SJCRH30 (cell line): Measurements from ENCODE around the gene SEMA6D. TPM values are rescaled to one million over a fixed set of nuclear protein-coding genes. Genes with fewer than 3 reads are reported as not detected.
A peak's percentile ranks its signal among the peaks of the same experiment; 100 is the strongest.

Experiments used
- DNase-seq, 2 experiments: peaks; one replicate each; pipeline ENCODE4 v3.0.0-alpha.2; 2015 to 2020
- H3K27ac ChIP-seq: fragments of 250-450 bp; sonication (Bioruptor Pico); 2 replicates; pipeline ENCODE4 v1.5.1; 2020; ENCODE audit warnings: mild to moderate bottlenecking, moderate library complexity
- H3K27me3 ChIP-seq: fragments of 250-450 bp; sonication (Bioruptor Pico); 2 replicates; pipeline ENCODE4 v1.5.1; 2020; ENCODE audit warnings: mild to moderate bottlenecking, moderate library complexity
- H3K36me3 ChIP-seq: fragments of 250-450 bp; sonication (Bioruptor Pico); 2 replicates; pipeline ENCODE4 v1.5.1; 2020; ENCODE audit warnings: mild to moderate bottlenecking, moderate library complexity
- H3K4me1 ChIP-seq: fragments of 250-450 bp; sonication (Bioruptor Pico); 2 replicates; pipeline ENCODE4 v1.5.1; 2020; ENCODE audit warnings: mild to moderate bottlenecking, moderate library complexity
- H3K4me3 ChIP-seq: fragments of 250-450 bp; sonication (Bioruptor Pico); 2 replicates; pipeline ENCODE4 v1.5.1; 2020; ENCODE audit warnings: mild to moderate bottlenecking, moderate library complexity
- H3K9me3 ChIP-seq: fragments of 250-450 bp; sonication (Bioruptor Pico); replicated peaks from 2 replicates; pipeline ENCODE4 v1.5.1; 2020; ENCODE audit warnings: mild to moderate bottlenecking, moderate library complexity
- total RNA-seq: library from RNA; depleted of rRNA; stranded (reverse); fragments of >200 nt; shearing (Covaris generic); gene quantifications from 2 replicates; pipeline ENCODE4 v1.2.3, GENCODE V29; 2014

The SEMA6D gene
- total RNA-seq, 1 experiment from 2014 or later = 0.71 TPM

GRCh38 chr15:47707391-47707790 lies 9.9 kb upstream of the SEMA6D start:
- no peaks in the 10 kb centered on the region; the same call in 1 of the 2 replicates for H3K27me3 ChIP-seq
- H3K27ac ChIP-seq = no peak overlapping the region
- H3K4me1 ChIP-seq = no peaks in the 10 kb centered on the region
- no peaks in the 10 kb centered on the region for H3K9me3 ChIP-seq
- H3K4me3 ChIP-seq = no peak overlapping the region
- H3K36me3 ChIP-seq = no peaks in the 10 kb centered on the region
- DNase-seq = no peak

GRCh38 chr15:47708161-47708980 lies 8.9 kb upstream of the SEMA6D start:
- H3K27me3 ChIP-seq = no peaks in the 10 kb centered on the region; the same call in 1 of the 2 replicates
- no peak overlapping the region for H3K27ac ChIP-seq

GRCh38 chr15:47711655-47712054 lies 5.7 kb upstream of the SEMA6D start:
- no peak overlapping the region for H3K4me3 ChIP-seq
- H3K27ac ChIP-seq = no peak overlapping the region
- H3K9me3 ChIP-seq = no peaks in the 10 kb centered on the region
- peaks cover 10% of the 10 kb centered on the region for H3K27me3 ChIP-seq
- H3K4me1 ChIP-seq = no peaks in the 10 kb centered on the region
- no peaks in the 10 kb centered on the region for H3K36me3 ChIP-seq
- peak; percentile 8 to 56 for DNase-seq

More at GRCh38 chr15:47708161-47708980, 8.9 kb upstream of the SEMA6D start:
- H3K36me3 ChIP-seq = no peaks in the 10 kb centered on the region
- no peaks in the 10 kb centered on the region for H3K4me1 ChIP-seq
- H3K4me3 ChIP-seq = no peak overlapping the region
- DNase-seq = no peak
- H3K9me3 ChIP-seq = no peaks in the 10 kb centered on the region

GRCh38 chr15:47715402-47715801 lies 1.9 kb upstream of the SEMA6D start:
- no peak overlapping the region for H3K27ac ChIP-seq
- no peaks in the 10 kb centered on the region for H3K4me1 ChIP-seq
- H3K9me3 ChIP-seq = no peaks in the 10 kb centered on the region
- no peak for DNase-seq
- peaks cover 27% of the 10 kb centered on the region for H3K27me3 ChIP-seq
- no peaks in the 10 kb centered on the region for H3K36me3 ChIP-seq
- no peak overlapping the region for H3K4me3 ChIP-seq

- no peaks in the 10 kb centered on the region for H3K4me1 ChIP-seq
- no peaks in the 10 kb centered on the region for H3K36me3 ChIP-seq
- no peak for DNase-seq
- no peak overlapping the region for H3K27ac ChIP-seq
- H3K9me3 ChIP-seq = no peaks in the 10 kb centered on the region
- peaks cover 28% of the 10 kb centered on the region for H3K27me3 ChIP-seq
- H3K4me3 ChIP-seq = no peak overlapping the region
Measured at GRCh38 chr15:47715856-47716445, 1.4 kb upstream of the SEMA6D start.

GRCh38 chr15:47716516-47716915 lies 789 bp upstream of the SEMA6D start:
- H3K4me3 ChIP-seq = no peak overlapping the region

GRCh38 chr15:47718497-47719437 lies 1.5 kb downstream of the SEMA6D start:
- no peak overlapping the region for H3K27ac ChIP-seq
- no peak for DNase-seq

More at GRCh38 chr15:47716516-47716915, 789 bp upstream of the SEMA6D start:
- Histone ChIP-seq H3K36me3 (no peaks in the 10 kb centered on the region), H3K4me1 (no peaks in the 10 kb centered on the region), H3K9me3 (no peaks in the 10 kb centered on the region), H3K27ac (no peak overlapping the region), H3K27me3 (peaks cover 29% of the 10 kb centered on the region)
- DNase-seq = no peak

GRCh38 chr15:47719730-47720129 lies 2.4 kb downstream of the SEMA6D start:
- no peak overlapping the region for H3K27ac ChIP-seq
- H3K27me3 ChIP-seq = peaks cover 48% of the 10 kb centered on the region
- no peak overlapping the region for H3K4me3 ChIP-seq
- H3K36me3 ChIP-seq = no peaks in the 10 kb centered on the region
- no peaks in the 10 kb centered on the region for H3K4me1 ChIP-seq
- H3K9me3 ChIP-seq = no peaks in the 10 kb centered on the region
- DNase-seq = no peak

More at GRCh38 chr15:47718497-47719437, 1.5 kb downstream of the SEMA6D start:
- H3K9me3 ChIP-seq = no peaks in the 10 kb centered on the region
- peaks cover 45% of the 10 kb centered on the region for H3K27me3 ChIP-seq
- peak overlapping the region; percentile 44 for H3K4me3 ChIP-seq
- no peaks in the 10 kb centered on the region for H3K36me3 ChIP-seq
- H3K4me1 ChIP-seq = no peaks in the 10 kb centered on the region

- Histone ChIP-seq H3K27ac (no peak overlapping the region), H3K36me3 (no peaks in the 10 kb centered on the region), H3K9me3 (no peaks in the 10 kb centered on the region), H3K4me3 (no peak overlapping the region), H3K4me1 (no peaks in the 10 kb centered on the region), H3K27me3 (peaks cover 50% of the 10 kb centered on the region)
- DNase-seq = no peak
Measured at GRCh38 chr15:47720555-47720954, 3.2 kb downstream of the SEMA6D start.

- Histone ChIP-seq H3K27me3 (peaks cover 41% of the 10 kb centered on the region), H3K36me3 (no peaks in the 10 kb centered on the region), H3K27ac (no peak overlapping the region), H3K4me3 (no peak overlapping the region), H3K9me3 (no peaks in the 10 kb centered on the region), H3K4me1 (no peaks in the 10 kb centered on the region)
- no peak for DNase-seq
Measured at GRCh38 chr15:47721676-47722075, 4.4 kb downstream of the SEMA6D start.

- no peaks in the 10 kb centered on the region for H3K36me3 ChIP-seq
- H3K4me3 ChIP-seq = no peak overlapping the region
- no peaks in the 10 kb centered on the region for H3K4me1 ChIP-seq
- H3K27me3 ChIP-seq = peaks cover 32% of the 10 kb centered on the region
- no peaks in the 10 kb centered on the region for H3K9me3 ChIP-seq
- no peak for DNase-seq
- no peak overlapping the region for H3K27ac ChIP-seq
Measured at GRCh38 chr15:47724346-47724745, 7.0 kb downstream of the SEMA6D start.

- Histone ChIP-seq H3K4me3 (no peak overlapping the region), H3K4me1 (no peaks in the 10 kb centered on the region), H3K27ac (no peak overlapping the region), H3K27me3 (peaks cover 27% of the 10 kb centered on the region), H3K36me3 (no peaks in the 10 kb centered on the region), H3K9me3 (no peaks in the 10 kb centered on the region)
- DNase-seq = no peak
Measured at GRCh38 chr15:47725051-47725450, 7.7 kb downstream of the SEMA6D start.

- Histone ChIP-seq H3K4me1 (no peaks in the 10 kb centered on the region), H3K27ac (no peak overlapping the region), H3K9me3 (no peaks in the 10 kb centered on the region), H3K27me3 (peaks cover 23% of the 10 kb centered on the region), H3K4me3 (no peak overlapping the region), H3K36me3 (no peaks in the 10 kb centered on the region)
- DNase-seq = no peak
Measured at GRCh38 chr15:47725906-47726305, 8.6 kb downstream of the SEMA6D start.

- no peak overlapping the region for H3K4me3 ChIP-seq
- H3K4me1 ChIP-seq = no peaks in the 10 kb centered on the region
- DNase-seq = no peak
- peaks cover 23% of the 10 kb centered on the region for H3K27me3 ChIP-seq
- H3K36me3 ChIP-seq = no peaks in the 10 kb centered on the region
- no peak overlapping the region for H3K27ac ChIP-seq
- H3K9me3 ChIP-seq = no peaks in the 10 kb centered on the region
Measured at GRCh38 chr15:47726399-47726823, 9.1 kb downstream of the SEMA6D start.

GRCh38 chr15:47727137-47727536 lies 9.8 kb downstream of the SEMA6D start:
- Histone ChIP-seq H3K27me3 (peaks cover 21% of the 10 kb centered on the region), H3K4me3 (no peak overlapping the region), H3K27ac (no peak overlapping the region), H3K4me1 (no peaks in the 10 kb centered on the region), H3K9me3 (no peaks in the 10 kb centered on the region), H3K36me3 (no peaks in the 10 kb centered on the region)
- DNase-seq = no peak
